ENCODE results near the gene SGK1. TPM values are rescaled to one million over a fixed set of nuclear protein-coding genes. Genes with fewer than 3 reads are reported as not detected.
A peak's percentile ranks its signal among the peaks of the same experiment; 100 is the strongest.

Gene SGK1
- total RNA-seq, 1 experiment from 2014 or later, result 31.0 TPM

- in situ Hi-C loops (cut with HindIII; ENCODE audit: low pct_unique_long_range_greater_than_20kb, low sequenced_read_pairs), result no loop called here
- DNase-seq (ENCODE audit: low read depth), result no peak
Observed at GRCh38 chr6:134131530-134132139, 186.3 kb downstream of the SGK1 start.

GRCh38 chr6:134128146-134128545 lies 189.8 kb downstream of the SGK1 start:
- no peak for DNase-seq (ENCODE audit: low read depth)
- in situ Hi-C loops (cut with HindIII; ENCODE audit: low pct_unique_long_range_greater_than_20kb, low sequenced_read_pairs), result no loop called here

GRCh38 chr6:134123666-134124208 lies 194.2 kb downstream of the SGK1 start:
- DNase-seq (ENCODE audit: low read depth), result peak; percentile 68
- in situ Hi-C loops (cut with HindIII; ENCODE audit: low pct_unique_long_range_greater_than_20kb, low sequenced_read_pairs), result no loop called here

GRCh38 chr6:134122775-134123174 lies 195.1 kb downstream of the SGK1 start:
- DNase-seq (ENCODE audit: low read depth), result no peak
- in situ Hi-C loops (cut with HindIII; ENCODE audit: low pct_unique_long_range_greater_than_20kb, low sequenced_read_pairs), result no loop called here

- DNase-seq (ENCODE audit: low read depth), result no peak
- in situ Hi-C loops (cut with HindIII; ENCODE audit: low pct_unique_long_range_greater_than_20kb, low sequenced_read_pairs), result no loop called here
Observed at GRCh38 chr6:134119486-134119885, 198.4 kb downstream of the SGK1 start.
